ENCODE results near the gene SMIM38. TPM values are rescaled to one million over a fixed set of nuclear protein-coding genes. Genes with fewer than 3 reads are reported as not detected.
A peak's percentile ranks its signal among the peaks of the same experiment; 100 is the strongest.

SMIM38 gene
- total RNA-seq, 2 donors from 2014 or later: 8.9 to 15.6 TPM

GRCh38 chr11:69200331-69201065 is 44.8 kb downstream of the SMIM38 start:
- TF ChIP-seq CTCF (IDR thresholded peaks at IDR 0.05) (no peak), POLR2A (IDR thresholded peaks at IDR 0.05) (no peak)

GRCh38 chr11:69201066-69201365 is 45.3 kb downstream of the SMIM38 start:
- 79 to 92% methylated on average over 4 of the region's 4 CpGs for WGBS, 2 donors
- Histone ChIP-seq H3K4me1 (no peaks in the 10 kb centered on the region), H3K27me3 (no peaks in the 10 kb centered on the region), H3K27ac (no peak overlapping the region), H3K36me3 (replicated peaks in 1 of 2; ENCODE audit: insufficient read depth in 1 of 2, low read depth in 2 of 2) (no peaks in the 10 kb centered on the region), H3K4me3 (no peak overlapping the region), H3K9me3 (no peaks in the 10 kb centered on the region)
- no peak for TF ChIP-seq CTCF (IDR thresholded peaks at IDR 0.05)
- no peak for TF ChIP-seq POLR2A (IDR thresholded peaks at IDR 0.05)
- ATAC-seq (no peak), DNase-seq (no peak)
- intact Hi-C loops (cut with DNase I): no loop called here

More at GRCh38 chr11:69200331-69201065, 44.8 kb downstream of the SMIM38 start:
- no peak overlapping the region for H3K4me3 ChIP-seq
- H3K27me3 ChIP-seq: no peaks in the 10 kb centered on the region
- DNase-seq (peak in 2 of 4 donors; percentile 10 to 35), ATAC-seq (peak; percentile 41)
- H3K9me3 ChIP-seq: no peaks in the 10 kb centered on the region
- no peaks in the 10 kb centered on the region for H3K36me3 ChIP-seq (replicated peaks in 1 of 2; ENCODE audit: insufficient read depth in 1 of 2, low read depth in 2 of 2)
- no peak overlapping the region for H3K27ac ChIP-seq
- 51 to 62% methylated on average over 16 to 32 of the region's 32 CpGs for WGBS, 2 donors
- intact Hi-C loops (cut with DNase I): no loop called here
- no peaks in the 10 kb centered on the region for H3K4me1 ChIP-seq

- Histone ChIP-seq H3K27me3 (no peaks in the 10 kb centered on the region), H3K4me1 (no peaks in the 10 kb centered on the region), H3K4me3 (no peak overlapping the region), H3K36me3 (replicated peaks in 1 of 2; ENCODE audit: insufficient read depth in 1 of 2, low read depth in 2 of 2) (no peaks in the 10 kb centered on the region), H3K27ac (no peak overlapping the region), H3K9me3 (no peaks in the 10 kb centered on the region)
- TF ChIP-seq POLR2A (IDR thresholded peaks at IDR 0.05): no peak
- TF ChIP-seq CTCF (IDR thresholded peaks at IDR 0.05): no peak
- intact Hi-C loops (cut with DNase I): no loop called here
- peak in 1 of 4 donors; percentile 5 for DNase-seq
- no peak for ATAC-seq
- WGBS, 2 donors: 89 to 94% methylated on average over 6 to 7 of the region's 7 CpGs
Observed at GRCh38 chr11:69201764-69202370, 46.1 kb downstream of the SMIM38 start.

GRCh38 chr11:69202511-69203221 is 46.9 kb downstream of the SMIM38 start:
- Histone ChIP-seq H3K9me3 (no peaks in the 10 kb centered on the region), H3K27ac (no peak overlapping the region), H3K27me3 (no peaks in the 10 kb centered on the region), H3K4me3 (no peak overlapping the region), H3K4me1 (no peaks in the 10 kb centered on the region), H3K36me3 (replicated peaks in 1 of 2; ENCODE audit: insufficient read depth in 1 of 2, low read depth in 2 of 2) (no peaks in the 10 kb centered on the region)
- DNase-seq (peak in 1 of 4 donors; percentile 7), ATAC-seq (no peak)
- WGBS, 2 donors: 78 to 82% methylated on average over 13 to 19 of the region's 25 CpGs
- TF ChIP-seq POLR2A (IDR thresholded peaks at IDR 0.05) (no peak), CTCF (IDR thresholded peaks at IDR 0.05) (no peak)
- intact Hi-C loops (cut with DNase I): no loop called here

Measured in body of pancreas (tissue), 4 donors.